Prostate gland (tissue), 2 donors: ENCODE results near the gene CCNL2. TPM values are rescaled to one million over a fixed set of nuclear protein-coding genes. Genes with fewer than 3 reads are reported as not detected.
A peak's percentile ranks its signal among the peaks of the same experiment; 100 is the strongest.

Source experiments
- DNase-seq: peaks from one replicate; pipeline ENCODE4 v3.0.0-alpha.2; 2019; ENCODE audit warnings: low spot score
- H3K27ac ChIP-seq, 2 donors: fragments of 200-600 bp; sonication (generic); 2 replicates each; pipeline ENCODE4 v1.5.1; 2017 to 2019
- H3K27me3 ChIP-seq: fragments of 200-600 bp; sonication (generic); replicated peaks from 2 replicates; pipeline ENCODE4 v1.5.1; 2019; ENCODE audit not compliant: insufficient read depth
- H3K36me3 ChIP-seq, 2 donors: fragments of 200-600 bp; sonication (generic); 1 replicate in 1 of 2; 2 replicates in 1 of 2; pipeline versions ENCODE4 v1.5.1 to v1.8.1; 2017 to 2019
- H3K4me1 ChIP-seq: fragments of 200-600 bp; sonication (generic); replicated peaks from 2 replicates; pipeline ENCODE4 v1.5.1; 2019
- H3K4me3 ChIP-seq, 2 donors: fragments of 200-600 bp; sonication (generic); 2 replicates each; pipeline ENCODE4 v1.5.1; 2017 to 2019
- H3K9me3 ChIP-seq: fragments of 200-600 bp; sonication (generic); 2 replicates; pipeline ENCODE4 v1.5.1; 2017
- POLR2A ChIP-seq: fragments of 450-650 bp; IDR thresholded peaks from one replicate; pipeline ENCODE4 v1.6.1; 2016; ENCODE audit warnings: antibody characterized with exemption, mild to moderate bottlenecking
- POLR2AphosphoS5 ChIP-seq: sonication (generic); formaldehyde crosslinking; IDR thresholded peaks from one replicate; pipeline ENCODE4 v1.6.1; 2017; ENCODE audit warnings: antibody characterized with exemption
- WGBS: methylation state at CpG from one replicate; pipeline ENCODE4 v1.1.5; 2018; 5-methylcytosine and 5-hydroxymethylcytosine counted together
- intact Hi-C: fragments of 100-400 bp; cut with DNase I; formaldehyde crosslinking; loops from one replicate; pipeline ENCODE4 v1.14.2; 2022
- total RNA-seq, 2 donors: library from RNA; depleted of rRNA; stranded (reverse); fragments of >200 nt; gene quantifications; one replicate each; pipeline ENCODE4 v1.1.0, GENCODE V29; 2016
- TF ChIP-seq, protein P1 (sequence below), 4 experiments: fragments of 200-600 bp in 2 of 4; fragments of 450-650 bp in 2 of 4; sonication (generic) in 2 of 4; IDR thresholded peaks; 1 replicate in 3 of 4; 2 replicates in 1 of 4; pipeline ENCODE4 v1.5.1; 2016 to 2019; ENCODE audit warnings: antibody characterized with exemption in 4 of 4, mild to moderate bottlenecking in 2 of 4, moderate library complexity in 2 of 4

Gene CCNL2
- total RNA-seq, 2 donors from 2014 or later = 116 to 242 TPM

DNA sequence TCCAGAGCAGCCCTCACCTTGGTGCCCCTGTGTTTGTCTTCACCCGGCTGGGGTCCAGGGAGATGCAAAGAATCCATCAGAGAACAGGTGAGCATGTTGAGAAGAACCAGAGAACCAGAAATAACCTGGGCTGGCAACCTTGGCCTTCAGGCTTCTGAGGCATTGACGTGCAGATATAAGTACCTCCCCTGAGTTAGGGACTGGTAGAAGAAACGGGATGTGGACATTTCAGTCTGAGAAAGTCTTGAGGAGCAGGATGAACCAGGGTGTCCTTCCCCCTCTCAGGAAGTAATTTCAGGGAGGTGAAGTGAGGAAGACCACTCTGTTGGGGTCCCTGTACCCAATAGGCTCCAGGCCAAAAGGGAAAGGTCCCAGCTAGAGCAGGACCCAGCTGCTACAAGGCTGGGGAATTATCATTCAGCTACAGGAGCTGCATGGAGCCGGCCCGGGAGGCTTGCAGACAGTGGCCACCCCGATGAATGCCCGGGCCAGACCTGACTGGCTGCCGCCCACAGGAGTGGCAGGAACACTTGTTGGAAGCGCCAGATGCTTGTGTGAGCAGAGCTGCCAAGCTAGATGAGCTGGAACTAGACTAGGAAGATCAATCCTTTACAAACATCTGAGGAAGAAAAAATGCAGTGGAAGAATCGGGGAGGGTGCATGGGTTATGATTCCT, 22.4 kb downstream of the CCNL2 start:
- H3K4me3 ChIP-seq = no peak overlapping the region
- TF ChIP-seq POLR2A = no peak
- TF ChIP-seq, protein P1, sequence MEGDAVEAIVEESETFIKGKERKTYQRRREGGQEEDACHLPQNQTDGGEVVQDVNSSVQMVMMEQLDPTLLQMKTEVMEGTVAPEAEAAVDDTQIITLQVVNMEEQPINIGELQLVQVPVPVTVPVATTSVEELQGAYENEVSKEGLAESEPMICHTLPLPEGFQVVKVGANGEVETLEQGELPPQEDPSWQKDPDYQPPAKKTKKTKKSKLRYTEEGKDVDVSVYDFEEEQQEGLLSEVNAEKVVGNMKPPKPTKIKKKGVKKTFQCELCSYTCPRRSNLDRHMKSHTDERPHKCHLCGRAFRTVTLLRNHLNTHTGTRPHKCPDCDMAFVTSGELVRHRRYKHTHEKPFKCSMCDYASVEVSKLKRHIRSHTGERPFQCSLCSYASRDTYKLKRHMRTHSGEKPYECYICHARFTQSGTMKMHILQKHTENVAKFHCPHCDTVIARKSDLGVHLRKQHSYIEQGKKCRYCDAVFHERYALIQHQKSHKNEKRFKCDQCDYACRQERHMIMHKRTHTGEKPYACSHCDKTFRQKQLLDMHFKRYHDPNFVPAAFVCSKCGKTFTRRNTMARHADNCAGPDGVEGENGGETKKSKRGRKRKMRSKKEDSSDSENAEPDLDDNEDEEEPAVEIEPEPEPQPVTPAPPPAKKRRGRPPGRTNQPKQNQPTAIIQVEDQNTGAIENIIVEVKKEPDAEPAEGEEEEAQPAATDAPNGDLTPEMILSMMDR (IDR thresholded peaks at IDR 0.05) = no peak
- TF ChIP-seq POLR2AphosphoS5 = no peak
- H3K27me3 ChIP-seq = no peaks in the 10 kb centered on the region
- no peaks in the 10 kb centered on the region for H3K9me3 ChIP-seq
- DNase-seq = no peak
- 85% methylated on average over 10 of the region's 10 CpGs for WGBS
- intact Hi-C loops = no loop called here
- H3K27ac ChIP-seq = no peak overlapping the region
- H3K36me3 ChIP-seq = no peaks in the 10 kb centered on the region
- peaks cover 17% of the 10 kb centered on the region for H3K4me1 ChIP-seq

DNA sequence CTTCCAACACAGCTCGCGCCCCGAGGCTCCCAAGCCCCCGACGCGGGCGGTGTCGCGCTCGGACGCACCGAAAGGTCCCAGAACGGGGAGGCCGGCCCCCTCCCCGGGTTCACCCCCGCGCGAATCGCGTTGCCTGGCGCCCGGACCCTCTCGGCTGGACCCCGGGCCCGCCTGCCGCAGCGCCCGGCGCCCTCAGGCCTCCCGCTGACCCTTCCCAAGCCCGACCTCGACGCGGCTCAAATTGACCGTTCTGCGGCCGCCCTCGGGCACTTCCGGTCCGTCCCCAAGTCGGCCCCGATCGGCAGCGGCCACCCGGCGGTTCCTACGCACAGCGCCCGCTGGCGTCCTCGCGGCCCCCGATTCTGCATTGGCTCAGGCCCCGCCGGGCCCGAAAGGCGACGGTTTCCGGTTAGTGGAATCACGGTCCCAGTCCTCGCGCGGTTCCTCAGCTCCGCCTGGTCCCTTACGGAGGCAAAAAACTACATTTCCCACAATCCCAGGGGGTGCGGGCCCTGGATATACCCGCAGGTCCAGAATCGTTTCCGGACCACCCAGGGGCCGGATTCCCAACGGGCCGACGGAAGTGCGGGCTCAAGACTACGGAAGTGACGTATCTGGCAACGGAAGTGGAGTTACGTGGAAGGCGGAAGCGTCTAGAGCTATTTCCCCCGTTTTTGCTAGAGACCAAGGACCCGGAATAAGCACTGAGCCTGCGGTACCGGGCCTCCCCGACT, 24.0 kb downstream of the CCNL2 start, which contains the start of gene AURKAIP1:
TSS of gene AURKAIP1 (minus strand) at position 279 of the 734 bp plus-strand sequence. CDS start 451 bp downstream, outside the sequence.
- TF ChIP-seq POLR2A (peak; percentile 45), POLR2AphosphoS5 (peak; percentile 100)
- TF ChIP-seq, protein P1 (IDR thresholded peaks at IDR 0.05) = peak in 3 of 4 experiments; percentile 23 to 62 (median 56)
- no peaks in the 10 kb centered on the region for H3K9me3 ChIP-seq
- intact Hi-C loops = loop anchor here (1.0 to 5.0 kb wide), 2 partner anchors 24 to 253 kb away; partner anchors contain the start of gene CCNL2
- H3K36me3 ChIP-seq = no peaks in the 10 kb centered on the region
- H3K4me1 ChIP-seq = peaks cover 17% of the 10 kb centered on the region
- H3K27ac ChIP-seq = peak within 1 kb of the TSS; percentile 88 to 91
- no peaks in the 10 kb centered on the region for H3K27me3 ChIP-seq
- H3K4me3 ChIP-seq = peak within 1 kb of the TSS; percentile 96 to 98
- 1% methylated on average over 70 of the region's 85 CpGs for WGBS
- DNase-seq = peak; percentile 99

DNA sequence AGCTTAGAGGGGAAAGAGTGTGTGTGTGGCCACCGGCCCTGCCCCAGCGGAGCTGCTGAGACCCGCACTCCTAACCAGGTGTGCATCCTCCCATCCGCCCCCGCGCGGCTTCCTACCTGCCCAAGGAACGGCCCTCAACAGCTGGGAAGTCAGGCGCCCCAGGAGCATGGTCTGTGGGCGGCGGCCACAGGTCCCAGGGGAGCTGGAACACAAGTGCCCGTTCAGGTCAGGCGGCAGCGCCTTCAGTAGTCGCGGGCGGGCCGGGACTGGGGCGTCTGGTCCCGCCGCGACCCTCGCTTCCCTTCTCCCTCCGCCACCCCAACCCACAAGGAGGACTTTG, 24.6 kb downstream of the CCNL2 start:
- intact Hi-C loops = loop anchor here (5.0 kb wide), 1 partner anchor 252 kb away; no protein-coding TSS in a partner anchor
- Histone ChIP-seq H3K27me3 (no peaks in the 10 kb centered on the region), H3K9me3 (no peaks in the 10 kb centered on the region), H3K4me3 (peak overlapping the region; percentile 96 to 98), H3K27ac (peak overlapping the region; percentile 88 to 91), H3K4me1 (peaks cover 17% of the 10 kb centered on the region), H3K36me3 (no peaks in the 10 kb centered on the region)
- under 1% methylated on average over 13 of the region's 24 CpGs for WGBS
- TF ChIP-seq POLR2AphosphoS5 (no peak), POLR2A (no peak)
- TF ChIP-seq, protein P1 (IDR thresholded peaks at IDR 0.05) = no peak
- no peak for DNase-seq

DNA sequence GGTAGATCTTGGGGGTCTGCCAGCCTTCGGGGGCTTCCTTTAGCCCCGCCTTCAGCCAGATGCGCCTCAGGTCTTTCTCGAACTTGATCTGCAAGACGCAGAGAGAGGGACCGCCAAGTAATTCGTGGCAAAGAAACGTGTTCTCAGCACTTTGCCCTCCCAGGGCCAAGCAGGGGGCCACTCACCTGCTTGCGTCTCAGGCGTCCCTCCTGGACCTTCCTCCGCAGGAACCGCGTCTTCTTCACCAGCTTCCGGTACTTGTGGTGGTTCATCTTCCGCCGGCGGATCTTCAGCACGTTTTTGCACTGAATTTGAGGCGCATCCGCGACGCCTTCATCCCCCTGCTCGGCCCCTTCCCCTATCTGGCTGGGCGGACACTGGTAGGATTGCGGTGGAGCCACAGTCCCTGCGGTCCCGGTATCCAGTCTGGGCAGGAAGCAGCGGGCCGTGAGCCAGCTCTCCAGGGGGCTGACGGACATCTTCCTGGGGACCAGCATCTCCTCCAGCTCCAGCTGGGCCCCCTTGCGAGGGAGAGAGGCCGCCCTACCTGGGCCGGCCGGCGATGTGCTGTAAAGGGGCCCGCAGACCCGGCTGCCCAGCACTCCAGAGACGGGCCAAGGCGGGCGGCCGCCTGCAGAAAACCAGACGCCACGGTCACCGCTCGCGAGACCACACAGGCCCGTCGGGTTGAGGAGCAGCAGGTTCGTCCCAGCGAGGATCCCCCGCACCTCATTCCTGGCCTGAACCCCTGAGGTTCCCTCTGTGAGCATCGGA, 25.1 kb downstream of the CCNL2 start:
- no peaks in the 10 kb centered on the region for H3K36me3 ChIP-seq
- peak overlapping the region; percentile 96 to 98 for H3K4me3 ChIP-seq
- no peak for TF ChIP-seq POLR2AphosphoS5
- TF ChIP-seq, protein P1 (IDR thresholded peaks at IDR 0.05) = no peak
- intact Hi-C loops = loop anchor here (5.0 kb wide), 1 partner anchor 252 kb away; no protein-coding TSS in a partner anchor
- peaks cover 17% of the 10 kb centered on the region for H3K4me1 ChIP-seq
- no peaks in the 10 kb centered on the region for H3K27me3 ChIP-seq
- 44% methylated on average over 50 of the region's 52 CpGs for WGBS
- peak overlapping the region in 1 of 2 donors; percentile 88 for H3K27ac ChIP-seq
- DNase-seq = no peak
- no peaks in the 10 kb centered on the region for H3K9me3 ChIP-seq
